Fibroblast of lung (primary cell): ENCODE data around the gene OVCH1.

Experiments
- EZH2 ChIP-seq: IDR thresholded peaks from 2 replicates; pipeline ENCODE4 v1.5.1; 2012; ENCODE audit warnings: low read length, control low read depth, mild to moderate bottlenecking; ENCODE audit errors: missing control alignments
- TF ChIP-seq, protein P1 (sequence below), 2 donors: IDR thresholded peaks in 1 of 2; conservative IDR thresholded peaks in 1 of 2; 1 replicate in 1 of 2; 2 replicates in 1 of 2; pipeline ENCODE4 v1.5.1; 2011 to 2012; ENCODE audit warnings: low read length in 2 of 2, control low read depth in 1 of 2, inconsistent platforms in 1 of 2, low read depth in 1 of 2, mild to moderate bottlenecking in 1 of 2

GRCh38 chr12:29545102-29545467 is 47.6 kb upstream of the OVCH1 start:
- TF ChIP-seq, protein P1, sequence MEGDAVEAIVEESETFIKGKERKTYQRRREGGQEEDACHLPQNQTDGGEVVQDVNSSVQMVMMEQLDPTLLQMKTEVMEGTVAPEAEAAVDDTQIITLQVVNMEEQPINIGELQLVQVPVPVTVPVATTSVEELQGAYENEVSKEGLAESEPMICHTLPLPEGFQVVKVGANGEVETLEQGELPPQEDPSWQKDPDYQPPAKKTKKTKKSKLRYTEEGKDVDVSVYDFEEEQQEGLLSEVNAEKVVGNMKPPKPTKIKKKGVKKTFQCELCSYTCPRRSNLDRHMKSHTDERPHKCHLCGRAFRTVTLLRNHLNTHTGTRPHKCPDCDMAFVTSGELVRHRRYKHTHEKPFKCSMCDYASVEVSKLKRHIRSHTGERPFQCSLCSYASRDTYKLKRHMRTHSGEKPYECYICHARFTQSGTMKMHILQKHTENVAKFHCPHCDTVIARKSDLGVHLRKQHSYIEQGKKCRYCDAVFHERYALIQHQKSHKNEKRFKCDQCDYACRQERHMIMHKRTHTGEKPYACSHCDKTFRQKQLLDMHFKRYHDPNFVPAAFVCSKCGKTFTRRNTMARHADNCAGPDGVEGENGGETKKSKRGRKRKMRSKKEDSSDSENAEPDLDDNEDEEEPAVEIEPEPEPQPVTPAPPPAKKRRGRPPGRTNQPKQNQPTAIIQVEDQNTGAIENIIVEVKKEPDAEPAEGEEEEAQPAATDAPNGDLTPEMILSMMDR (conservative IDR thresholded peaks at IDR 0.05 in 1 of 2, IDR thresholded peaks at IDR 0.05 in 1 of 2; ENCODE audit: low read depth in 1 of 2, low read length in 2 of 2), result no peak
- no peak for TF ChIP-seq EZH2
